NB4 (cell line): ENCODE measurements around the gene UBA6.

Source experiments
- CTCF ChIP-seq: IDR thresholded peaks from one replicate; pipeline ENCODE4 v1.5.1; 2012; ENCODE audit warnings: low read depth, low read length
- MAX ChIP-seq: IDR thresholded peaks from 2 replicates; pipeline ENCODE4 v1.6.1; 2011; ENCODE audit warnings: low read depth, low read length
- MYC ChIP-seq: IDR thresholded peaks from 2 replicates; pipeline ENCODE4 v1.6.1; 2011; ENCODE audit warnings: low read depth, low read length
- POLR2A ChIP-seq: IDR thresholded peaks from 2 replicates; pipeline ENCODE4 v1.6.1; 2011; ENCODE audit warnings: mild to moderate bottlenecking; ENCODE audit not compliant: insufficient read length; ENCODE audit errors: extremely low read depth

GRCh38 chr4:67735325-67735724, 34.4 kb upstream of the UBA6 start:
- no peak for TF ChIP-seq POLR2A
- TF ChIP-seq CTCF: no peak
- TF ChIP-seq MAX: no peak
- no peak for TF ChIP-seq MYC
